ENCODE measurements around the gene GAREM1. TPM values are rescaled to one million over a fixed set of nuclear protein-coding genes. Genes with fewer than 3 reads are reported as not detected.

GAREM1 gene
- total RNA-seq, 1 experiment from 2014 or later, result 1.8 TPM

- H3K79me2 ChIP-seq (ENCODE audit: low read length), result no peaks in the 10 kb centered on the region
- H4K20me1 ChIP-seq (ENCODE audit: low read length), result no peaks in the 10 kb centered on the region
- H3F3A ChIP-seq (ENCODE audit: low read length, unreplicated experiment), result no peaks in the 10 kb centered on the region
- no peaks in the 10 kb centered on the region for H3K9me3 ChIP-seq (ENCODE audit: low read length)
- CTCF ChIA-PET, result no interaction called here
- DNase-seq (no peak), ATAC-seq (no peak)
- H3K4me1 ChIP-seq (ENCODE audit: insufficient read depth, low read length), result no peaks in the 10 kb centered on the region
- TF ChIP-seq EZH2 (IDR thresholded peaks at IDR 0.05; ENCODE audit: low read length, unreplicated experiment) (no peak), CTCF (conservative IDR thresholded peaks at IDR 0.05; ENCODE audit: low read depth, low read length) (no peak), EZH2phosphoT487 (IDR thresholded peaks at IDR 0.05; ENCODE audit: borderline replicate concordance, low read length) (no peak)
- intact Hi-C loops (cut with micrococcal nuclease), result loop anchor here (5.0 kb wide), 1 partner anchor 49 kb away; no protein-coding TSS in a partner anchor
- H3K27ac ChIP-seq (ENCODE audit: low read length), result no peak overlapping the region
- no peak overlapping the region for H3K4me3 ChIP-seq (ENCODE audit: low read length)
- H3K36me3 ChIP-seq (ENCODE audit: low read depth, low read length), result no peaks in the 10 kb centered on the region
- H3K27me3 ChIP-seq (ENCODE audit: low read length), result no peaks in the 10 kb centered on the region
- POLR2A ChIA-PET (ENCODE audit: unreplicated experiment), result no interaction called here
- H3K9me2 ChIP-seq (replicated peaks; ENCODE audit: low read length), result no peaks in the 10 kb centered on the region
- H3K4me2 ChIP-seq (ENCODE audit: low read length), result no peak overlapping the region
- no peak overlapping the region for H3K9ac ChIP-seq (ENCODE audit: low read length)
- no peak overlapping the region for H2AFZ ChIP-seq (ENCODE audit: low read length)
- BruUV-seq (replicated peaks), result no TSS peak
These were observed 12.3 kb upstream of the GAREM1 start for GRCh38 chr18:32483002-32483401.

DNA sequence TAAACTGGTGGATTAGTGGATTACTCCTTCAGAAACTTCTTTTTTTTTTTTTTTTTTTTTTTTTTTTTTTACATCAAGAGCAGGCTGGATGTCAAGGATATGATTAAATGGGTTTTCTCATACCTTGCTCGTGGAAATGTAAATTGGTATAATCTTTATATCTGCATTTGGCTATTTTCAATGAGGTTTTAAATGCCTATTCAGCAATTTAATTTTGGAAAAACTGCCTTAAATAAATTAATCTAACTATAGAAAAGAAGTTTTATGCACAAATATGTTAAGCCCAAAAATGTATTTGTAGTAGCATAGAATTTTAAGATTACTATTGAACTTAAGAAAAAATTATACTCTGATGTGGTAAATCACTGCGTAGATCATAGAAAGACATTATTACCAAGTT lies 11.4 kb upstream of the GAREM1 start:
- Histone ChIP-seq H3K79me2 (ENCODE audit: low read length) (no peaks in the 10 kb centered on the region), H3K4me2 (ENCODE audit: low read length) (no peak overlapping the region), H3K9ac (ENCODE audit: low read length) (no peak overlapping the region), H3K4me3 (ENCODE audit: low read length) (no peak overlapping the region), H3K4me1 (ENCODE audit: insufficient read depth, low read length) (no peaks in the 10 kb centered on the region), H2AFZ (ENCODE audit: low read length) (no peak overlapping the region), H3K27ac (ENCODE audit: low read length) (no peak overlapping the region), H3K9me2 (replicated peaks; ENCODE audit: low read length) (no peaks in the 10 kb centered on the region), H3K9me3 (ENCODE audit: low read length) (no peaks in the 10 kb centered on the region), H3K27me3 (ENCODE audit: low read length) (no peaks in the 10 kb centered on the region), H4K20me1 (ENCODE audit: low read length) (no peaks in the 10 kb centered on the region), H3K36me3 (ENCODE audit: low read depth, low read length) (no peaks in the 10 kb centered on the region), H3F3A (ENCODE audit: low read length, unreplicated experiment) (no peaks in the 10 kb centered on the region)
- no peak for DNase-seq
- POLR2A ChIA-PET (ENCODE audit: unreplicated experiment), result no interaction called here
- no peak for ATAC-seq
- no TSS peak for BruUV-seq (replicated peaks)
- TF ChIP-seq EZH2phosphoT487 (IDR thresholded peaks at IDR 0.05; ENCODE audit: borderline replicate concordance, low read length) (no peak), EZH2 (IDR thresholded peaks at IDR 0.05; ENCODE audit: low read length, unreplicated experiment) (no peak), CTCF (conservative IDR thresholded peaks at IDR 0.05; ENCODE audit: low read depth, low read length) (no peak)
- intact Hi-C loops (cut with micrococcal nuclease), result loop anchor here (5.0 kb wide), 1 partner anchor 50 kb away; no protein-coding TSS in a partner anchor
- CTCF ChIA-PET, result no interaction called here

DNA sequence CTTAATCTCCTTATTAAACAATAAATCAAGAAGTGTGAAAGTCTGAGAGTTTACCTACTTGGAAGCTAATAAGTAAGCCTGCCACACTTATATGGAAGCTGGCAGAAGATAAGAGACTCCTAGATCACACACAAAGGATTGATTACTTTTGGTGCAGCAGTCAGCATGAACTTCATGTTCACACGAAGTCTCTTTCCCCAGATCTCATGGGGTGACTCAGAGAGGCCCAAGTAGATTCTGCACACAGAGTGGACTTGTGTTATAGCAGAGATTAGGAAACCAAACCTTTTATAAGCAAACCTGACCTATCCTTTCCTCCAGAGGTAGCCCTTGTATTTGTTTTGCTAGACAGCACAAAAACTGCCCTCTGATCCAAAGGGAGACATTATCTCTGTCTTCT lies 9.9 kb upstream of the GAREM1 start:
- POLR2A ChIA-PET (ENCODE audit: unreplicated experiment), result no interaction called here
- no peak for DNase-seq
- no peaks in the 10 kb centered on the region for H3K27me3 ChIP-seq (ENCODE audit: low read length)
- no peak overlapping the region for H3K4me3 ChIP-seq (ENCODE audit: low read length)
- H3F3A ChIP-seq (ENCODE audit: low read length, unreplicated experiment), result no peaks in the 10 kb centered on the region
- no peak overlapping the region for H3K9ac ChIP-seq (ENCODE audit: low read length)
- CTCF ChIA-PET, result no interaction called here
- no peaks in the 10 kb centered on the region for H3K79me2 ChIP-seq (ENCODE audit: low read length)
- H2AFZ ChIP-seq (ENCODE audit: low read length), result no peak overlapping the region
- no peaks in the 10 kb centered on the region for H3K9me3 ChIP-seq (ENCODE audit: low read length)
- no peaks in the 10 kb centered on the region for H3K9me2 ChIP-seq (replicated peaks; ENCODE audit: low read length)
- no peaks in the 10 kb centered on the region for H3K4me1 ChIP-seq (ENCODE audit: insufficient read depth, low read length)
- intact Hi-C loops (cut with micrococcal nuclease), result loop anchor here (5.0 kb wide), 1 partner anchor 52 kb away; no protein-coding TSS in a partner anchor
- no peaks in the 10 kb centered on the region for H4K20me1 ChIP-seq (ENCODE audit: low read length)
- no peaks in the 10 kb centered on the region for H3K36me3 ChIP-seq (ENCODE audit: low read depth, low read length)
- no peak for ATAC-seq
- TF ChIP-seq CTCF (conservative IDR thresholded peaks at IDR 0.05; ENCODE audit: low read depth, low read length) (no peak), EZH2 (IDR thresholded peaks at IDR 0.05; ENCODE audit: low read length, unreplicated experiment) (no peak), EZH2phosphoT487 (IDR thresholded peaks at IDR 0.05; ENCODE audit: borderline replicate concordance, low read length) (no peak)
- H3K4me2 ChIP-seq (ENCODE audit: low read length), result no peak overlapping the region
- no peak overlapping the region for H3K27ac ChIP-seq (ENCODE audit: low read length)
- no TSS peak for BruUV-seq (replicated peaks)
